Measurements from ENCODE around the gene AP1S3. TPM values are rescaled to one million over a fixed set of nuclear protein-coding genes. Genes with fewer than 3 reads are reported as not detected.

The AP1S3 gene
- total and polyA plus RNA-seq, 10 donors, result 2.4 to 16.0 (median 10.5) TPM

- Histone ChIP-seq H3K27ac (no peak overlapping the region), H3K27me3 (replicated peaks in 1 of 7) (no peaks in the 10 kb centered on the region), H3K9me3 (peaks cover 0 to 4% (median 0%) of the 10 kb centered on the region in 8 donors), H3K4me1 (no peaks in the 10 kb centered on the region), H3K36me3 (no peaks in the 10 kb centered on the region), H3K4me3 (no peak overlapping the region)
- intact Hi-C loops (cut with DNase I; ENCODE audit: low total_unique reads), result no loop called here
- DNase-seq, result no peak
- no peak for TF ChIP-seq POLR2AphosphoS5 (IDR thresholded peaks at IDR 0.05)
- TF ChIP-seq CTCF (IDR thresholded peaks at IDR 0.05 in 8 of 11, conservative IDR thresholded peaks at IDR 0.05 in 3 of 11), result no peak
- no peak for TF ChIP-seq POLR2A (IDR thresholded peaks at IDR 0.05)
- 88 to 92% (median 89%) methylated on average over 4 of the region's 4 CpGs for WGBS, 5 donors
Measured at GRCh38 chr2:223735659-223736244, 101.6 kb downstream of the AP1S3 start.

GRCh38 chr2:223735035-223735640 is 102.2 kb downstream of the AP1S3 start:
- no peak for DNase-seq
- 41 to 61% (median 48%) methylated on average over 4 to 5 of the region's 5 CpGs for WGBS, 5 donors
- Histone ChIP-seq H3K27ac (no peak overlapping the region), H3K9me3 (peaks cover 0 to 4% (median 0%) of the 10 kb centered on the region in 8 donors), H3K27me3 (replicated peaks in 1 of 7) (no peaks in the 10 kb centered on the region), H3K4me3 (no peak overlapping the region), H3K36me3 (no peaks in the 10 kb centered on the region), H3K4me1 (no peaks in the 10 kb centered on the region)
- intact Hi-C loops (cut with DNase I; ENCODE audit: low total_unique reads), result no loop called here
- TF ChIP-seq CTCF (IDR thresholded peaks at IDR 0.05 in 8 of 11, conservative IDR thresholded peaks at IDR 0.05 in 3 of 11) (no peak), POLR2A (IDR thresholded peaks at IDR 0.05) (no peak), POLR2AphosphoS5 (IDR thresholded peaks at IDR 0.05) (no peak)

- no peaks in the 10 kb centered on the region for H3K36me3 ChIP-seq
- peaks cover 0 to 4% (median 0%) of the 10 kb centered on the region in 8 donors for H3K9me3 ChIP-seq
- no peak for DNase-seq
- H3K4me3 ChIP-seq, result no peak overlapping the region
- intact Hi-C loops (cut with DNase I; ENCODE audit: low total_unique reads), result no loop called here
- H3K27me3 ChIP-seq (replicated peaks in 1 of 7), result no peaks in the 10 kb centered on the region
- TF ChIP-seq CTCF (IDR thresholded peaks at IDR 0.05 in 8 of 11, conservative IDR thresholded peaks at IDR 0.05 in 3 of 11), result no peak
- no peak for TF ChIP-seq POLR2A (IDR thresholded peaks at IDR 0.05)
- TF ChIP-seq POLR2AphosphoS5 (IDR thresholded peaks at IDR 0.05), result no peak
- WGBS, 5 donors, result 93 to 100% (median 97%) methylated on average over 2 of the region's 2 CpGs
- H3K4me1 ChIP-seq, result no peaks in the 10 kb centered on the region
- no peak overlapping the region for H3K27ac ChIP-seq
Measured at GRCh38 chr2:223734346-223734745, 103.0 kb downstream of the AP1S3 start.

- Histone ChIP-seq H3K27ac (no peak overlapping the region), H3K27me3 (replicated peaks in 1 of 7) (no peaks in the 10 kb centered on the region), H3K4me3 (no peak overlapping the region), H3K4me1 (peaks cover 0 to 5% (median 2%) of the 10 kb centered on the region in 6 donors), H3K9me3 (peaks cover 0 to 4% (median 0%) of the 10 kb centered on the region in 8 donors), H3K36me3 (no peaks in the 10 kb centered on the region)
- TF ChIP-seq POLR2AphosphoS5 (IDR thresholded peaks at IDR 0.05) (no peak), CTCF (IDR thresholded peaks at IDR 0.05 in 8 of 11, conservative IDR thresholded peaks at IDR 0.05 in 3 of 11) (no peak), POLR2A (IDR thresholded peaks at IDR 0.05) (no peak)
- DNase-seq, result no peak
- 76 to 94% (median 80%) methylated on average over 3 of the region's 3 CpGs for WGBS, 5 donors
- intact Hi-C loops (cut with DNase I; ENCODE audit: low total_unique reads), result no loop called here
Measured at GRCh38 chr2:223732346-223732745, 105.0 kb downstream of the AP1S3 start.
